ENCODE data around the gene CNGA3.
"Not testable (repeated sequence)": the region's sequence is repeated elsewhere in the genome, so short reads cannot be mapped to it uniquely, and the experiment has no call there.

The CNGA3 gene

DNA sequence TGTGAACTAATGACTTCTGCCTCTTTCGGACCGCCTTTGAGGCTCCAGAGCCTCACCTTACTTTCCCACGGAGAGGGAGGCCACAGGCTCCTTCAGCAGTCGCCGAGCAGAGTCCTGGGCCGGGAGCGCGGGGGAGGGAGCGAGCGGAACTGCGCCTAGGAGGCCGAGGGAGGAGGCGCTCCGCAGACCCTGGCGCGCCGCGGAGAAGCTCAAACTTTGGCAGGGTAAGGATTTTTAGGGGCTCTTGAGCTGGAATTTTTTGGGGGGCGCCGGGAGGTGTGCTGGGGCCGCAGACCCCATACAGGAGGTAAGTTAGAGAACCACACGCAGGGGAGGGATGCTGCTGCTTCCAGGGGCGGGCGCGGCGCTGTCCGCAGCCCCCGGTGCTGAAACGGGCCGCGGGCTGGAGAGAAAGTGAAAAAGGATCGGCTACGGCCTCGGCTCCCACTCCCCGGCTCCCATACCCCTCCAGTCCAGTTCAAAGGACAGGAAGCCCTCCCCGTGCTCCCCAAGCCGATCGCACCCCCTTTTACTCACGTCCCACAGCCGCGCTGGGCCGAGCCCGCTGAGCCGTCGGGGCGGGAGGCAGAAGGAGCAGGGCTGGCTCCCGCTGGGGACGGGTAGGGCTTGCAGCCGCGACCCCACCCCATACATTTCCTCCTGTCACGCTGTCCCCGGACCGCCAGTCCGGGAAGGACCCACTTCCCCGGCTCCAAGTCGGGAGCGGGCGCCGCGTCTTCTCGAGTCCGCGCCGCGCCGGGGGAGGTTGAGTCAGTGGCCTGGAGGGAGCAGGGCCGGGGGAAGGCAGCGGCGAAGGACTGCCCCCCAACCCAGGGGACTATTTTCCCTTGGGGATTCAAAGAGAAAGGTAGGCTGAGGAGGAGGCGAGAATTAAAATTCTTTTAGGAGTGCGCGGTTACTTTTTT, at the start of gene CNGA3:
Gene CNGA3 (plus strand): TSS at position 146 of the 926 bp plus-strand sequence. CDS start 23,520 bp downstream, outside the sequence.
- H3K4me3 ChIP-seq (ENCODE audit: low read depth, low read length), result peak within 1 kb of the TSS; percentile 6

- no peak overlapping the region for H3K4me3 ChIP-seq (ENCODE audit: low read depth, low read length)
Observed at GRCh38 chr2:98297817-98298682, 48.2 kb upstream of the CNGA3 start.

GRCh38 chr2:98298683-98299164, 47.5 kb upstream of the CNGA3 start:
- no peak overlapping the region for H3K4me3 ChIP-seq (ENCODE audit: low read depth, low read length)

DNA sequence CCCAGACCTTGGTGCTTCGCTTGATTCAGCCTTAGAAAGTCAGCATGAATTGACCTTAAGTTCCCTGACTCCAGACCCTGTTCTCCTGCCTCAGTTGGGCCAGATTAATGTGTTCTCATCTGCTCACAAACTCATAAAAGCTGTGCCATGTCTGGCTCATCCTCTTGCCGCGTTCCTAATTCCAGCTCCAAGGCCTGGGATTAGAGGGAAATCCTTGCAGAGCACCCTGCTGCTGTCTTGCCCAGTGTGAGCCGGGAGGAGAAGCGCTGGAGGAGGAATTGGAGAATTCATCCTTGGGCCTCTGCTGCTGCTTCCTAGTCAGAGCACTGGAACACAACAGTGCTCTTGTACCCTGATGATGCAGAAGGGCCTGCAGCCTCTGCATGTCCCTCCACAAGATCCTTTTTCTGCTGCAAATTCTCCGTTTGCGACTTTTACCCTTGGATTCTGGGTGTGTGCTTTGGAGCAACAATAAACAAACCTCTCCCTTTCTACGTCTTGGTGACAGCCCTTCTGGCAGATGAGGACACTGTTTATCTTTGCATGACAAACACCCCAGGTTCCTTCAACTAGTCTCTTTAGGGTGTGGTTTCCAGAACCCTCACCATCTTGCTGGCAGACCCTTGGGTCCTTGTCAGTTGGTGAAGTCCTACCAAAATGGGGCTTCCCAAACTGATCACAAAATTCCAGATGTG, 46.9 kb upstream of the CNGA3 start:
- no peak overlapping the region for H3K4me3 ChIP-seq (ENCODE audit: low read depth, low read length)

GRCh38 chr2:98300141-98300874, 45.9 kb upstream of the CNGA3 start:
- H3K4me3 ChIP-seq (ENCODE audit: low read depth, low read length), result no peak overlapping the region

DNA sequence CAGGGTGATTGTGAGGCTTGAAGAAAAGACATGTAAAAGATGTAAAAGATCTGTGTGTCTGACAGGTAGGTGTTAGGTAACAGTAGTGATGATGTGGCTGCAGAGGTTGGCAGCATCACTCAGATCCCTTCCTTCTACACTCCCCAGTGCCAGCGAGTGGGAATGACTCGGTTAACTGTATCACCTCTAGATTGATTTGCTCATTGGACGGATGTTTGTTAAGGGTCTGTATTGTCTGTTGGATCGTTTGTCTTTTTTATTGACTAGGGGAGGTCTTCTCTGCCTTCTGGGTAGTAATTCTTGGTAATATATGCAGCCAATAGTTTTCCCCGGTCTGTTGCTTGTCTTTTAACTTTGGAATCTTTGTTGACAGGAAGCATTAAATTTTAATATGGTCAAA, 44.8 kb upstream of the CNGA3 start:
- no peak overlapping the region for H3K4me3 ChIP-seq (ENCODE audit: low read depth, low read length)

GRCh38 chr2:98307131-98307696, 39.0 kb upstream of the CNGA3 start:
- not testable (repeated sequence) for H3K4me3 ChIP-seq (ENCODE audit: low read depth, low read length)

DNA sequence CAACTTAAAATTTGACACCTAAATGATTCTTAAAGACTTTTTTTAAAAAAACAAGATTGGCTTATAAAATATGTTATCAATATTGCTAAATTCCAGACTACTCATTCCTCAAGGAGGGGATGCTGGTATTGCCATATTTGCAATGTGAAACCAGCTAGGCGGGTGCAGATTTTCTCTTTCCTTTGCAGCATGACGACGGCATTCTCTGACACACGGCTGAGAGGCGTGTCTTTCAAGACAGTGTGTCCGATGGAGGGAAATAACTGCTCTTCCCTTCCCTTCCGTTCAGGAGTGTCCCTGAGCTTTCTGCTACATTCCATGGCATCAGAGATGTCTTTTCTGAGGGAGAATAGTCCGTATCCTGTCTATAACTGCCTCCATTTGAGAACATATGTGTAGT, 38.2 kb upstream of the CNGA3 start:
- no peak overlapping the region for H3K4me3 ChIP-seq (ENCODE audit: low read depth, low read length)

DNA sequence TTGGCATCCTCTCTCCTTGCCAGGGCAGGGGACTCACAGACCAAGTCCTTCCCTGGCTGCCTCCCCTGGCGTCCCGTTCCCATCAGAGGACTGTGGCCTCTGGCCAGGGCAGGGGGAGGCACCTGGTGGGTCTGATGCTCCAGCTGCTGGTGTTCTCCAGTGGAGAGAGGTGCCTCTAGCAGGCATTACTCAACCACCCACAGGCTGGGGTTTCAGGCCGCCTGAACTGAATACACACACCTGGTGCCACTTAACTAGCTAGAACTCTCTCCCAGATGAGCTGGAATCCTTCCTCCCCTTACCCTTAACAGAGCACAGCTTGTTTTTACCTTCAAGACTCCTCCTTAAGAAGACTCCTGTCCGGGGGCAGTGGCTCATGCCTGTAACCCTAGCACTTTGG, 37.7 kb upstream of the CNGA3 start:
- no peak overlapping the region for H3K4me3 ChIP-seq (ENCODE audit: low read depth, low read length)

GRCh38 chr2:98309580-98309979, 36.7 kb upstream of the CNGA3 start:
- H3K4me3 ChIP-seq (ENCODE audit: low read depth, low read length), result no peak overlapping the region

- H3K4me3 ChIP-seq (ENCODE audit: low read depth, low read length), result no peak overlapping the region
Observed at GRCh38 chr2:98310010-98310409, 36.2 kb upstream of the CNGA3 start.

GRCh38 chr2:98311090-98311489, 35.2 kb upstream of the CNGA3 start:
- H3K4me3 ChIP-seq (ENCODE audit: low read depth, low read length), result no peak overlapping the region

- H3K4me3 ChIP-seq (ENCODE audit: low read depth, low read length), result no peak overlapping the region
Observed at GRCh38 chr2:98311771-98312545, 34.3 kb upstream of the CNGA3 start.

GRCh38 chr2:98313492-98314250, 32.6 kb upstream of the CNGA3 start:
- H3K4me3 ChIP-seq (ENCODE audit: low read depth, low read length), result no peak overlapping the region

DNA sequence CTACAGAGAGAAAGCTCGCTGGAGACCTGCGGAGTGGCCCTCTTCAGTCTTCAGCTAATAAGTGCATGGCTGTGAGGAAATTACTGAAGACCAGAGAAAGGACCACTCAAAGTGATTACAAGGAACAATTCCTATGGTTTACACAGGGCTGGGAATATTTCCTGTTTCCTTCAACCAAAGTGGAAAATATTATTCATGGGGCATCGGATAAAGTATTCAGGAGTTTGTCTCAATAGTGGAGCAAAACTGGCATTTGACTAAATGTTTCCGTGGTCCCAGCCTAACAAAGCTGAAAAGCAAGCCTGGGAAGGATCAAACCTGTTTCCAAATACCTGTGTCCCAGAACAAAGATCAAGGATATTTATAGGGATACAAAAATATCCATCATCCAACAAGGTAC, 32.0 kb upstream of the CNGA3 start:
- H3K4me3 ChIP-seq (ENCODE audit: low read depth, low read length), result no peak overlapping the region

- H3K4me3 ChIP-seq (ENCODE audit: low read depth, low read length), result no peak overlapping the region
Observed at GRCh38 chr2:98315957-98316356, 30.3 kb upstream of the CNGA3 start.

- no peak overlapping the region for H3K4me3 ChIP-seq (ENCODE audit: low read depth, low read length)
Observed at GRCh38 chr2:98317214-98317613, 29.0 kb upstream of the CNGA3 start.

GRCh38 chr2:98320171-98320570, 26.1 kb upstream of the CNGA3 start:
- H3K4me3 ChIP-seq (ENCODE audit: low read depth, low read length), result not testable (repeated sequence)

DNA sequence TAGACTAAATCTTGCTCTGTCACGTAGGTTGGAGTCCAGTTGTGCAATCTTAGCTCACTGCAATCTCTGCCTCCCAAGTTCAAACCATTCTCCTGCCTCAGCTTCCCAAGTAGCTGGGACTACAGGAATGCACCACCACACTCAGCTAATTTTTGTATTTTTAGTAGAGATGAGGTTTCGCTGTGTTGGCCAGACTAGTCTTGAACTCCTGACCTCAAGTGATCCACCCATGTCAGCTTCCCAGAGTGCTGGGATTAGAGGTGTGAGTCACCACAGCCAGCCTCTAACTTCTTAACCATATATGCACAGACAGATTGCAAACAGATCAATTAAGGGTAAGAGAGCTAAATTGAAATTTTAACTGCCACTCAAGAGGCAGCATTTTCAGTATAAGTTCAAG, 22.1 kb upstream of the CNGA3 start:
- H3K4me3 ChIP-seq (ENCODE audit: low read depth, low read length), result no peak overlapping the region

Measured in iPS-11a (cell line).